HG02678 (cell line): ENCODE results near the gene PEX13.
"Not testable (repeated sequence)": the region's sequence is repeated elsewhere in the genome, so short reads cannot be mapped to it uniquely, and the experiment has no call there.

Experiments used
- ATAC-seq: cut with Tn5 transposase; IDR thresholded peaks from one replicate; pipeline ENCODE4 v1.9.1; 2021; ENCODE audit warnings: mild to moderate bottlenecking, moderate library complexity; ENCODE audit not compliant: unreplicated experiment

Gene PEX13, protein sequence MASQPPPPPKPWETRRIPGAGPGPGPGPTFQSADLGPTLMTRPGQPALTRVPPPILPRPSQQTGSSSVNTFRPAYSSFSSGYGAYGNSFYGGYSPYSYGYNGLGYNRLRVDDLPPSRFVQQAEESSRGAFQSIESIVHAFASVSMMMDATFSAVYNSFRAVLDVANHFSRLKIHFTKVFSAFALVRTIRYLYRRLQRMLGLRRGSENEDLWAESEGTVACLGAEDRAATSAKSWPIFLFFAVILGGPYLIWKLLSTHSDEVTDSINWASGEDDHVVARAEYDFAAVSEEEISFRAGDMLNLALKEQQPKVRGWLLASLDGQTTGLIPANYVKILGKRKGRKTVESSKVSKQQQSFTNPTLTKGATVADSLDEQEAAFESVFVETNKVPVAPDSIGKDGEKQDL

DNA sequence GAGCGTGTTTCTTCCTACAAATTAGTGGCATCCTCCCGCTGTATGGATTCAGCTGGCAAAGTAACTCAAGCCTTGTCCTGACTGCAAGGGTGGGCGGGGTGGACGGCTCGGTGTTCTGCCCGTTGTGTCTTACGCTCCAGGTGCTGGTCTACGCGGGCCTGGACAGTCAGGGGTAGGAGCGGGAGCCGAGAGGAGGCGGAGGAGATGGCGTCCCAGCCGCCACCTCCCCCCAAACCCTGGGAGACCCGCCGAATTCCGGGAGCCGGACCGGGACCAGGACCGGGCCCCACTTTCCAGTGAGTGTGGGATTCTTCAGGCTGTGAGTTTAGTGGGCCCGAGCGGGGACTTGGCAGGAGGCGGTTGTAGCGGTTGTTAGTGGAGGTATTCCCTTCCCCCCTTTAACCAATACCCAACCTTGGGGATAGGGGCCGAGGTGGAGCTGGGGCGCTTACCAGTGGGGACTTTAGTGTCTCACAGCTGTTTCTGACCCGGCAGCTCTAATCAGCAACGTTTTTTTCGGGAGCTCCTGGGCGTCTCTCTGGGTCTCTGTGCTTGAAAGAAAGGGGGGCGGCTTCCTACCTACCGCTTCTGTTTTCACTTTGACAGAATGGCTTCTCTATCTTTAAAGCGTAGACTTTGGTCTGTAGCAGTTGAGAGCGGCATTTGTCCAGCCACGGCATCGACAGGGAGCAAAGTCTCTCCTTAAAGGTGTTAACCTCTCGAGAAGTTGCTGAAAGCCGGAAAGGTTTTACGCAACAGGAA is at the start of gene PEX13, which contains the start of gene PUS10:
Gene PEX13 (plus strand): TSS at position 165 of the 762 bp plus-strand sequence. CDS start 40 bp downstream, at position 205.
Gene PUS10 (minus strand): TSS at position 700 of the 762 bp plus-strand sequence. CDS start 6,365 bp downstream, outside the sequence.
- peak; percentile 79 for ATAC-seq

DNA sequence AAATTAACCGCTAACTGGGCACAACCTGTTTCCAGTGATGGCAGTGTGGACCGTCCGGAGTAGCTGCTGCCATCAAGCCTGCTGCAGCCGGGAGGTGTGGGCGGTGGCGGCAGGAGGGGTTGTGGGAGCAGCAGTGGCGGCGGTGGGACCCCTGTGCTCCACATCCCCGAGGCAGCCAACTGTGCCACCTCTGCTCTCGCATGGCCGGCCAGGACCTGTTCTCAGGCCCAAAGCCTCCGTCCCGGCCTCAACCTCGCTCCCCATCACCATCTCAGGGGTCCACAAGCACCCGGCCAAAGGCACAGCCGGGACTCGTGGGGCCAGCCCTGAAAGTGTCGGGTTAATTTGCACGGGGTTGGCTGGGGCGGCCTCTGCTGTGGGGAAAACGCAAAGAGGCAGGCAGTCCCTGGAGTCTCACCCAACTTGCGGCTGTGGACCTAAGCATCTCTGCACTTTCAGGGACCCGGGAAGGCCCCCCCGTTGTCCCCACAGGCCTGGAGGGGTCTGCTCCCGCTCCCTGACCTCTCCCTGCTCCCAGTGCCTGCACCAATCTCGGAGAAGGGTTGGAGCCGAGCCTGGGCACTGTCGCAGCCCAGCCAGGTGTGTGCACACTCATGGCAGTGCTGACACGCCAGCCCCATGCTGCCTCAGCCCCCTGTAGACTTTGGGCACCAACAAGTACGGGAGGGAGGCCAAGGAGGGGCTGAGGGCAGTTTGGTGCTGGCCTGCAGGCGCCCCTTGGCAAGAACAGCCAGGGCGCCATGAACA is 44.4 kb upstream of the PEX13 start:
- no peak for ATAC-seq

DNA sequence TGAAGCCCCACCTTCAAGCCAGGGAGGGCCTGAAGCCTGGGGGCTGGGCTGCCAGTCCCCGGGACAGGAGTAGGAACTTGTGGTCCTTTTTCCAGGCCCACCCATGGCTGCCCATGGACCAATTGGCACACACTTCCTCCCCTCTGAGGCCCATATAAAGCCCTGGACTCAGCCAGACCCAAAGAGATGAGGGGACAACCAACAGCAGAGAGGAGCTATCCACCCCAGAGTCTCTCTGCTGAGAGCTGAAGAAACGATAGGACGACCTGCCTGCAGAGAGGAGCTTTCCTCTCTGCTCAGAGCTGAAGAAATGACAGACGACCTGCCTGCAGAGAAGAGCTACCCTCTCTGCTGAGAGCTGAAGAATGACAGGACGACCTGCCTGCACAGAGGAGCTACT is 43.8 kb upstream of the PEX13 start:
- no peak for ATAC-seq

DNA sequence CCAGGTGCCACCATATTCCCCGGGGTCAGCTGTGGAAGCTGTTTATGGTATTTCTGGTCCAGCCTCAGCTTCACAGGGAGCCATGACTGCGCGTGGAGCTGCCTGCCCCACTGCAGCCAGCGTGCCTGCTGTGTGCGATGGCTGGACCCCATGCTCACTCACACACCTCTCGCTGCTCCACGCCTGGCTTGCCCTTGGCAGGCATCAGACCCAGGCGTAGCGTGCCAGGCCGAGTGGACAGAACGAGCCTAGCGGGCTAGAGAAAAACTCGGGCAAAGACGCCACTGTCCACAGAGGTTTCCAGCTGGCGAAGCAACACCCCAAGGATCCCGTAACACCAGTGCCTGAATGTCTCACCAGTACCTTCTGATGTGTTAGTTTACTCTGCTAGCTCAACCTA is 42.9 kb upstream of the PEX13 start:
- no peak for ATAC-seq

DNA sequence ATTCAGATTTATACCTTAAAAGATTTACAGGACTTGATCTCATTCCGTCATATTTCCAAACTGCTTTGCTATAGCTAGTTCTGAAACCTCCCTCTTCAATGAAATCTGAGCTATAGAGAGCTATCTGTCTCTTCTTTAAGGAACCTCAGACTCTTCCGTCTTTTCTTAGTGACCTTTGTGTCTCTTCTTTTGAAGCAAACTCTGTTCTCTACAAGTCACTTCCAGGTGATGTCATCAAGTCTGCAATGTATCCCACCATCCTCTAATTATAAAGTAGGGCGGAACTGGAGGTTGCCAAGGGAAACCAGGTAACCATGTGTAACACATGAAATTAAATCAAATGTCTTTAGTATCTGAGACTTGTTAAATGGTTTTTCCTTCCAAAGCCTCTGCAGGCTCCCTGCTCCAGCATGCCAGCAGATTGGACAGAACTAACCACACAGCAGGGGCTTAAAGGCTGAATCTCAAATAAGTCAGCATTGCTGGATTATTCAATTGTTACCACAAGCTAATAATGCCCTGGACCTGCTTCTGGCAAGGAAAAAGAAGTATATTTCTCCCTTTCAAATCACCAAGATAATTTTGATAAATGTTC is 41.2 kb upstream of the PEX13 start:
- no peak for ATAC-seq

DNA sequence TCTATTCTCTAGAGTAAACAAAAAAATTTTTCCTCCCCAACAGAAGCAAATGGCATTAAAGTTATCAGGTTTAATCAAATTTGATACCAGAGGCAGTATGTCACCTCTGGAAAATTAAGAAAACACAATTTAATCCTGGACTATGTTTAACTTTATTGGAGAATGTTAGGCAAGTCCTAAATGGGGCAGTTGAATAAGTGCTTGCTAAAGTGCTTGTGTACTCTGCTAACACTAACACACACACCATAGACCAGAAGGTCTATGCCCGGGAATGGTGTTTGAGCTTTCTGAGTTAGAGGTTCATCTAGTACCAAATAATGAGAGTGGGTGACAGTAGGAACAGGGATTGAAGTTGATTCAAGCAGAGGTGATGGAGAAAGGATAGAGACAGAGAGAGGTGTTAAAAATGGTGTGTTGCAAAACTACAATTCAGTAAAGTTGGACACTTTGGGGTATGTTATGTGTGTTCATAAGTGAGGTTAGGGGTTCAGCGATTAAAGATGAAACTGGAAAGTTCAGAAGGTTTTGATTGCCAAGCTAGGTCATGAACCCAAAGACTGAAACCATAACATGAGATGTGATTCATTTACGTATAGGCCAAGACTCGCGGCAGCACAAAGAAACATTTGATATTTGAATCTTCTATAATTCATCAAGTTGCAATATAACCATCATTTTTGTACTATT is 40.5 kb upstream of the PEX13 start:
- peak; percentile 55 for ATAC-seq

DNA sequence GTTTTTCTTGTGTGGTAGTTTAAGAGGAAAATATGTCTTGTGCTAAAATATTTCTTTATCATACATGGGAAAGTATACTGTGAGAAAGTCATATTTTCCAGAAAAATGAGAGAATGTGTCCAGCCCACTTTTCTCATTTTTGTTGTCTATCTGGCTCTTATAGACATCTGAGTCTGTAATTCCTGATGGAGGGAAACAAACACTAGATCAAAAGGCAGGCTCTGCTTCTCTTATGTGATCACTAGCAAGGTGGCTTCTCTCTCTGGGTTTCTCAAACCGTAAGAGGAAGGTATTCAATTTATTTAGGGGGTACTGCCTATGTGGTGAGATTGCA is 40.0 kb upstream of the PEX13 start:
- no peak for ATAC-seq

DNA sequence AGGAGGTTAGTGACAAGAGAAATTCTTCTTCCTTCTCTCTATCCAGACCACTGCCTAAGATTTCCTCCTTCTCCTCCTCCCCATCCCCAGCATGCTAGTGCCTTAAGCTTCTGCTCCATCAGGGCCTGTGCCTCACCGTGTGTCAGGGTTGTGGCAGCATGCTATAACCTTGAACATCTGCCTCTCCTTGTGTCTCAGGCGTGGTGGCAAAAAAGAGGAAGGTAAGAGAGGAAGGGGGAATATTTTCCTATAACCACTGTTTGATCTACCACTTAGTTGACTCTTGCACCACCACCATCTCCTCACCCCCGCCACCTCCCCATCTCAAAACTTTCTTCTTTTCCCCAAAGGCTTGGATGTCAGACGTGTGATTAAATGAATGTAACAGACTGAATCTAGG is 38.3 kb upstream of the PEX13 start:
- ATAC-seq, result no peak

DNA sequence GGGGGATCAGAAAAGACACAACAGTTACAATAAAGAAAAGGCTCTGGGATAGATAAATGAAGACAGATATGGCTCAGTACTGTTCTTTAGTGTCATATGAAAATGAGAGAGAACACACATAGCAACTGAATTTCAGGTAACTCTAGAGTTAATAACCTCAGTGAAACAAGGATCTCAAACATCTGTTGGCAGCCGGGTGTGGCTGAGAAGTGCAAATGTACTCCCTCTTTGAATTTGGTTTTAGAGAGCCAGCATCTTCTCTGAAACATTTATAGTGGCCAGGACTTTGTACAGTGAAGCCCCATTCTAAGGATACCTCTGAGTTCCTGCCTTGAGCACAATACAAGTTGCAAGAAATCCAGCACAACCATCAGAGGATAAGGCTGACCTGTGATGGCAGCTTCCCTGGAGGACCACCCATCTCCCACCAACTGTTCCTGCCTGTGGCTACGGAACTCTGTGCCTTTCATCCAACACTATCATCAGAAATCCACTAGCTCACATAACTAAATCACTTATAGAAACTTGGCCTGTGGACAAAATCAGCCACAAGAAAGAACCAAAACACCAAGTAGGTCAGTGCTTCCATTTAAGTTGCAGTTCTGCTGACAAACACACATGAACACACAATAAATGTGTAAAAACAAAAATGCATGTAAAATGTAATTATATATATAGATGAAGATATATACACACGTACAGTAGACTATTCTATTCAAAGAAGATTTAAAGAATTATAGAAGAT is 37.3 kb upstream of the PEX13 start:
- no peak for ATAC-seq

DNA sequence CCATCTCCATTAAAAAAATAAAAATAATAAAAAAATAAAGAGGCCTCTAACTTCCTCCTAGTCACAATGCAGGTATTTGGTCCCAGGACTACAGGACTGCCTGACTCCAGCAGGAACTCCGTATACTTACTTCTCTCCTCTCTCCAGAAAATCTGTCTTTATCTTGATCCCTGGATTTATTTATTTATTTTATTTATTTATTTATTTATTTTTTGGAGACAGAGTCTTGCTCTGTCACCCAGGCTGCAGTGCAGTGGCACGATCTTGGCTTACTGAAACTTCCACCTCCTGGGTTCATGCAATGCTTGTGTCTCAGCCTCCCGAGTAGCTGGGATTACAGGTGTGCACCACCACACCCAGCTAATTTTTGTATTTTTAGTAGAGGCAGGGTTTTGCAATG is 35.5 kb upstream of the PEX13 start:
- not testable (repeated sequence) for ATAC-seq

DNA sequence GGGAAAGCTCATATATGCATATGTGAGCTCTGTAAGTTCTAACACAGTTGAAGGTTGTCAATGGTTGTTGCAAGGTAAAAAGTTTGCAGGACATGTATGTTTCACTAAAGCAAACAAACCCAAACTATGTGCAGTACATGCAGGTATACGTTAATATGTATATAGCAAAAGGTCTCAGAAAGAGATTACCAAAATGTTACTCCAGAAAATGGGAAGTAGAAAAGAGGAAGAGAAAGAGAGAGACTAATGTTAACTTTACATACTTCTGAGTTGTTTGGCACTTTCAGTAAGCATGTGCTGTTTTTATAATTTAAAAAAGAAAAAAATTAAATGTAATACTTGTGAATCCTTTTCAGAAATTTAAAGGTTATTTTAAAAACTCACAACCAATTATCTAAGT is 32.8 kb upstream of the PEX13 start:
- ATAC-seq, result no peak

DNA sequence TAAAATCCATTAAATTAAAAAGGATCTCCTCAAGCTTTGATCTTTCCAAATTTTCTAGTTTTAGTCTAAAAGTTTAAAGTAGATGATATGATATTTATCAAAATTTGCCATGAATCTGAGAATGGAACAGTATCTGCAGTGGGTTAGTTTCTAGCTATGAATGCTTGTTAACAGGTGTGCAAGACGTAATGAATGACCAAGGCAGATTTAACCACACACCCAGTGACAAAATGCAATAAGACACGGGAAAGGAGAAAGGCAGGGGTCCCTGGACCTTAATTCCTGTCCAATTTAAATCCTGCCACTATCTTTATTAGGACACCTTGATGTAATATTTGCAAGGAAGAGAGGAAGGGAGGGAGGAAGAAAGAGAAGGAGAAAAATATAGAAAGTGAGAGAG is 30.5 kb upstream of the PEX13 start:
- no peak for ATAC-seq

DNA sequence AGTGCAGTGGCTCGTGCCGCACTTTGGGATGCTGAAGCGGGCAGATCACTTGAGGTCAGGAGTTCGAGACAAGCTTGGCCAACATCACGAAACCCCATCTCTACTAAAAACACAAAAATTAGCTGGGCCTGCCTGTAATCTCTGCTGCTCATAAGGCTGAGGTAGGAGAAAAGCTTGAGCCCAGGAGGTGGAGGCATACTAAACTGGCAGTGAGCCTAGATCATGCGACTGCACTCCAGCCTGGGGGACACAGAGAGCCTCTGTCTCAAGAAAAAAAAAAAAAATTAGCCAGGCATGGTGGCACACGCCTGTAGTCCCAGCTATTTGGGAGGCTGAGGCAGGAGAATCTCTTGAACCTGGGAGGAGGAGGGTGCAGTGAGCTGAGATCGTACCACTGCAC is 29.9 kb upstream of the PEX13 start:
- ATAC-seq, result not testable (repeated sequence)

DNA sequence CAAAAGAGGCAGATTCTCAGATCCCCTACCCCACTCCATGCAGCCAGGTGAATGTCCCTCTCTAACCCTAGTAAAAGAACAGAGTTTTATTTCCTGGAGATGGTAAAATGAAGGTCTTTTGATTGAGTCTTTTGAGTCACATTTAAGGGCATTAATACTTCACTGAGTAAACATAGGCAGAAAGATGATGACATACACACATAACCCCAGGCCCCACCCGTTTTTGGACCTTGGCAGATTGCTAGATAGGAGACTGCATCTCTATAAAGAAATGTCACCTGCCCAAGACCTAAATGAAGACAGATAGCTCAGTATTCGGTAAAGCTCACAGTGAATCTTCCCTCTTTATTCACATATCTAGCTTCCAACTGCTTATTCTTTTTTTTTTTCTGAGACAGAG is 28.3 kb upstream of the PEX13 start:
- no peak for ATAC-seq

DNA sequence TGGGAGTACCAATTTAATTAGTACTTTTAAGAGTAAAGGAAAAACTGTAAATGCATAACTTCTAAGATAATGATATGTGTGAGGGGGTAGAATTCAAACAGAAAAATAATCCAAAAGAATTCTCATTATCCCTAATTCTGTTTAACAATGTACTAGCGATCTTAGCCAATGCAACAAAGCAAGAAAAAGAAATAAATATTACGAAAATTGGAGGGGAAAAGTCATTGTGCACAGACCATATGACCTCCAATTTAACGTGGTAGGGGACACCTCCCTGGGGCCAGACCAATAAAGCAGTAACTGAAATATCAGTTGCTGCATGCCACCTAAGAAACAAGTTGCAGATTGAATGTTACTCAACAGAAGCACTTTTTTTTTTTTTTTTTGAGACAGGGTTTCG is 25.9 kb upstream of the PEX13 start:
- no peak for ATAC-seq

DNA sequence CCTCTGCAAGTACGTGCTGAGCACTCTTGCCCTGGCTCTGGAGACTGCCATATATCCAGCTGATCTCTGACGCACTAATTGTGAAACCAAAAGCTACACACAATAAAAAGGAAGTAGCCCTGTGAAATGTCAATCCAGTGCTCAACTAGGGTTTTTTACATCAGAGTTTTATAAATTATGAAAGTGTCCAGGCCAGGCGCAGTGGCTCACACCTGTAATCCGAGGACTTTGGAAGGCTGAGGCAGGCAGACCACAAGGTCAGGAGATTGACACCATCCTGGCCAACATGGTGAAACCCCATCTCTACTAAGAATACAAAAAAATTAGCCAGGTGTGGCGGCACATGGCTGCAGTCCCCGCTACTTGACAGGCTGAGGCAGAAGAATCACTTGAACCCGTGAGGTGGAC is 24.5 kb upstream of the PEX13 start:
- peak; percentile 98 for ATAC-seq

DNA sequence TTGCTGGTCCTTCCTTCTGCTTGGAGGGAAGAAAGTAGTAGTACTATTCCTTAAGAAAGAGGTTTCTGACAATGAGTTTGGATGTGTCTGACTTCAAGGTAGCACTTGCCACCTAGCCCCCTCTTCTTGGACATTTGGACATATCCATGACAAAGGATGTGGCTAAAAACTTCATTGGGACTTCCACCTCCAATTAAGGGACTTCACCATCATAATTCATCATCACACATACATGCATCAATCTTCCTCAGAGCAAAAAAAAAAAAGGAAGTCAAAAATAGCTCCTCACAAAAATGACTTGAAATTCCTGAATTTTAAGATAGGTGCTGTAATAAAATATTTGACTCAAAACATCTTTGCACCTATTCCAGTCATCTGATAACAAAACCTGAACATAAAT is 23.4 kb upstream of the PEX13 start:
- ATAC-seq, result no peak

DNA sequence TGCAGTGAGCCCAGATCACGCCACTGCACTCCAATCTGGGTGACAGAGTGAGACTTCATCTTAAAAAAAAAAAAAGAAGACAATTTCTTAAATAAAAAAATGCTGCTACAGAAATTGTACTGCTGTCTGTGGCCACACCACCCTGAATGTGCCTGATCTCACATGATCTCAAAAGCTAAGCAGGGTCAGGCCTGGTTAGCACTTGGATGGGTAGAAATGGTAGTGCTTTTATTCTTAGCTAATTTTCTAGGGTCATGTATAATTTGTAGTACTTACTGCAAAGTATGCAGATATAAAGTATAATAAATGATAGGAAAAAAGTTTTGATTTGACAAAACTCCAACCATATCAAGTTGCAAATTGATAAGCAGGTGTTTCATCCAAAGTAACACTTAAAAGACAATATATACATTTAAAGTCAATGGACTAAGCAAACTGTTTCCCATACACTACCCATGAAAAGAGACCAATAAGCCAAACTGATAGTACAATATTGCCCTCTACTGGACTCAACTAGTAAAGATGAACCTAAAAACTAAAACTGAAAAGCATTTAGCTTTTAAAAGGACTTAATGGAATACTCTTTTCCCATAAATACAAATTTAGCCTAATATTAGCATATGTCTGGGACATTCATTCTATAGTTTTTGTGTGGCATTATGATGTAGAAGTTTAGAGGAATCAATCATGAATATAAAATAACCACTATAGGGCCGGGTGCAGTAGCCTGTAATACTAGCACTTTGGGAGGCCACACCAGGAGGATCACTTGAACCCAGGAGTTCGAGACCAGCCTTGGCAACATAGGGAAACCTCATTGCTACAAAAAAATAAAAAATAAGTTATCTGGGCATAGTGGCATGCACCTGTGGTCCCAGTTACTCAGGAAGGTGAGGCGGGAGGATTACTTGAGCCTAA is 18.6 kb upstream of the PEX13 start:
- no peak for ATAC-seq

DNA sequence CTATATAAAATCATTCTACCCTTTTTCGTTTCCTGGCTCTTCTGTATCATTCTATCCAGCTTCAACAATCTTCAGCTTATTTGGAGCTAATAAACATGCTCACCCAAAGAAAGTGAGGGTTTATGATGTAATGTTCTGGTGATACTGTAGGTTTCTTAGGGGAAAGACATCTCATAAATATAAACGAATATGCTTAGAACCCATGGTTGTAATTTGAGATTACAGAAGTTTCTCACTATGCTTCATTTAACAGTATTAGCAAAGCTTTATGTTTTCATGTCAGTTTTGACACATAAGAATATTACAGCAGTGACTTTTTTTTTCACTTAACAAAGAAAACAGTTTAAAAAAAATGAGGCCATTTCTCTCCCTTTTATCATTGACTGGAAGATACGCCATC is 11.8 kb upstream of the PEX13 start:
- ATAC-seq, result no peak
